Transverse colon (tissue), 4 donors: ENCODE measurements around the gene GPM6B. TPM values are rescaled to one million over a fixed set of nuclear protein-coding genes. Genes with fewer than 3 reads are reported as not detected.

Source experiments
- DNase-seq: peaks from one replicate; pipeline ENCODE4 v3.0.0-alpha.2; 2019
- H3K27ac ChIP-seq, 4 donors: fragments of 200-600 bp; sonication (generic); 2 replicates each; pipeline ENCODE4 v1.5.1; 2016 to 2018; ENCODE audit warnings: inconsistent platforms in 4 of 4
- H3K27me3 ChIP-seq: fragments of 200-600 bp; sonication (generic); 2 replicates; pipeline ENCODE4 v1.5.1; 2017; ENCODE audit warnings: inconsistent platforms
- H3K36me3 ChIP-seq, 4 donors: fragments of 200-600 bp; sonication (generic); 2 replicates each; pipeline ENCODE4 v1.5.1; 2017 to 2019; ENCODE audit warnings: inconsistent platforms in 4 of 4
- H3K4me1 ChIP-seq, 4 donors: fragments of 200-600 bp; sonication (generic); 2 replicates each; pipeline ENCODE4 v1.5.1; 2017 to 2020; ENCODE audit warnings: inconsistent platforms in 4 of 4
- H3K4me3 ChIP-seq, 4 donors: fragments of 200-600 bp; sonication (generic); 1 replicate in 1 of 4; 2 replicates in 3 of 4; pipeline versions ENCODE4 v1.5.1 to v1.6.1; 2017 to 2019; ENCODE audit warnings: inconsistent platforms in 4 of 4
- H3K9me3 ChIP-seq, 2 donors: fragments of 200-600 bp; sonication (generic); 2 replicates each; pipeline ENCODE4 v1.5.1; 2017 to 2019; ENCODE audit warnings: inconsistent platforms in 2 of 2
- EP300 ChIP-seq: sonication (generic); formaldehyde crosslinking; IDR thresholded peaks from one replicate; pipeline ENCODE4 v1.6.1; 2017; ENCODE audit warnings: antibody characterized with exemption, low read depth
- POLR2A ChIP-seq: fragments of 450-650 bp; IDR thresholded peaks from one replicate; pipeline ENCODE4 v1.6.1; 2016; ENCODE audit warnings: antibody characterized with exemption, mild to moderate bottlenecking, moderate library complexity
- POLR2AphosphoS5 ChIP-seq, 3 donors: sonication (generic); formaldehyde crosslinking; IDR thresholded peaks; one replicate each; pipeline ENCODE4 v1.6.1; 2016; ENCODE audit warnings: antibody characterized with exemption in 3 of 3
- WGBS, 2 donors: methylation state at CpG; one replicate each; pipeline ENCODE4 v1.1.5; 2018; ENCODE audit warnings: low coverage in 1 of 2; 5-methylcytosine and 5-hydroxymethylcytosine counted together
- in situ Hi-C, 4 donors: fragments of 200-750 bp; cut with MboI; loops; one replicate each; pipeline versions ENCODE4 v1.15.0 to v1.15.1; 2017; ENCODE audit warnings: low sequenced_read_pairs in 3 of 4, low pct_ligation_motif_present in 1 of 4, low pct_unique_long_range_greater_than_20kb in 1 of 4
- intact Hi-C: fragments of 100-400 bp; cut with DNase I; formaldehyde crosslinking; loops from one replicate; pipeline ENCODE4 v1.15.1; 2023; ENCODE audit warnings: low total_unique reads
- total RNA-seq, 4 donors: library from RNA; depleted of rRNA; stranded (reverse); fragments of >200 nt; gene quantifications; one replicate each; pipeline ENCODE4 v1.1.0, GENCODE V29; 2016
- TF ChIP-seq, protein P1 (sequence below), 5 experiments: fragments of 200-600 bp in 3 of 5; fragments of 450-650 bp in 2 of 5; sonication (generic) in 3 of 5; IDR thresholded peaks; 1 replicate in 2 of 5; 2 replicates in 3 of 5; pipeline ENCODE4 v1.5.1; 2016 to 2017; ENCODE audit warnings: antibody characterized with exemption in 5 of 5, inconsistent platforms in 3 of 5, mild to moderate bottlenecking in 2 of 5, moderate library complexity in 1 of 5

Gene GPM6B
- total RNA-seq, 4 donors from 2014 or later: 1.5 to 7.6 (median 5.0) TPM

DNA sequence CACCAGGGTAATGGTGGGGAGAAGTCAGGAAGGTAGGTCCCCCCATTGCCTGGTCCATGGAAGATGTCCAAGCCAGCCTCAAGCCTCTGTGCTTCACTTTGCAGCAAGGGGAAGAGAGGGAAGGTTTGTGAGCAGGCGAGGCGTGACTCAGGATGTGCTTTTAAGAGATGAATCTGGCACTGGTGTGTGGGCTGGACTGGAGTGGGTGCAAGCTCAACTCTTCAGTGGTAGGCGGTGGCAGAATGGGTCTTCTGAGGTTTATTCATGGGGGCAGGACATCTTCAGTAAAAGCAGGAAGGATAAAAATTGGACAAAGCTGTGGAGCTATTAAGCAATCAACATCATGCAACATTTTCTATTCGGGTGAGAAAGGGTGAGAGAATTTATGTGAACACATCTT is 19.4 kb downstream of the GPM6B start:
- TF ChIP-seq POLR2A (no peak), EP300 (no peak), POLR2AphosphoS5 (IDR thresholded peaks at IDR 0.05) (no peak)
- TF ChIP-seq, protein P1, sequence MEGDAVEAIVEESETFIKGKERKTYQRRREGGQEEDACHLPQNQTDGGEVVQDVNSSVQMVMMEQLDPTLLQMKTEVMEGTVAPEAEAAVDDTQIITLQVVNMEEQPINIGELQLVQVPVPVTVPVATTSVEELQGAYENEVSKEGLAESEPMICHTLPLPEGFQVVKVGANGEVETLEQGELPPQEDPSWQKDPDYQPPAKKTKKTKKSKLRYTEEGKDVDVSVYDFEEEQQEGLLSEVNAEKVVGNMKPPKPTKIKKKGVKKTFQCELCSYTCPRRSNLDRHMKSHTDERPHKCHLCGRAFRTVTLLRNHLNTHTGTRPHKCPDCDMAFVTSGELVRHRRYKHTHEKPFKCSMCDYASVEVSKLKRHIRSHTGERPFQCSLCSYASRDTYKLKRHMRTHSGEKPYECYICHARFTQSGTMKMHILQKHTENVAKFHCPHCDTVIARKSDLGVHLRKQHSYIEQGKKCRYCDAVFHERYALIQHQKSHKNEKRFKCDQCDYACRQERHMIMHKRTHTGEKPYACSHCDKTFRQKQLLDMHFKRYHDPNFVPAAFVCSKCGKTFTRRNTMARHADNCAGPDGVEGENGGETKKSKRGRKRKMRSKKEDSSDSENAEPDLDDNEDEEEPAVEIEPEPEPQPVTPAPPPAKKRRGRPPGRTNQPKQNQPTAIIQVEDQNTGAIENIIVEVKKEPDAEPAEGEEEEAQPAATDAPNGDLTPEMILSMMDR (IDR thresholded peaks at IDR 0.05): no peak
- H3K27ac ChIP-seq: no peak overlapping the region
- no peaks in the 10 kb centered on the region for H3K9me3 ChIP-seq
- no peaks in the 10 kb centered on the region for H3K27me3 ChIP-seq
- intact Hi-C loops: no loop called here
- in situ Hi-C loops: no loop called here
- WGBS, 2 donors: 80 to 91% methylated on average over 1 to 4 of the region's 4 CpGs
- H3K4me1 ChIP-seq: no peaks in the 10 kb centered on the region
- H3K36me3 ChIP-seq: no peaks in the 10 kb centered on the region
- H3K4me3 ChIP-seq: no peak overlapping the region
- no peak for DNase-seq

DNA sequence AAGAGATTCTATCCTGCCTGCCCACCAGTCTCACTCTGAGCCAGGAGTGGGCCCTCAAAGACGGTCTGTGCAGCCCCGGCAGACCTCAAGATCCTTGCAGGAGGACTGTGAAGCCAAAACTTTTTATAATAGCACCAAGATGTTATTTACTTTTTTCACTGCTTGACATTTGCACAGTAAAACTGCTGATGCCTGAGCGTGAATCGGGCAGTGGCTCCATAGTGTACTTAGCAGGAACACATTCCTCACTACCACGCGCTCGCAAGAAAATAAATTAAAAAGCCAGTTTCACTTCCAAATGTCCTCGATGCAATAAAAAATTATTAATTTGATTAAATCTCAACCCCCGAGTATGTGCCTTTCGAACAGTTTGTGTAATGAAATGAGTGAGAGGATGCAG is 22.5 kb downstream of the GPM6B start:
- no peaks in the 10 kb centered on the region for H3K9me3 ChIP-seq
- H3K4me3 ChIP-seq: no peak overlapping the region
- TF ChIP-seq EP300: no peak
- TF ChIP-seq POLR2A: no peak
- no peak for TF ChIP-seq POLR2AphosphoS5 (IDR thresholded peaks at IDR 0.05)
- TF ChIP-seq, protein P1 (IDR thresholded peaks at IDR 0.05): no peak
- H3K27me3 ChIP-seq: no peaks in the 10 kb centered on the region
- H3K4me1 ChIP-seq: no peaks in the 10 kb centered on the region
- no peaks in the 10 kb centered on the region for H3K36me3 ChIP-seq
- in situ Hi-C loops: no loop called here
- 53 to 86% methylated on average over 3 to 10 of the region's 10 CpGs for WGBS, 2 donors
- no peak for DNase-seq
- peak overlapping the region in 1 of 4 donors; percentile 4 for H3K27ac ChIP-seq
- intact Hi-C loops: no loop called here

DNA sequence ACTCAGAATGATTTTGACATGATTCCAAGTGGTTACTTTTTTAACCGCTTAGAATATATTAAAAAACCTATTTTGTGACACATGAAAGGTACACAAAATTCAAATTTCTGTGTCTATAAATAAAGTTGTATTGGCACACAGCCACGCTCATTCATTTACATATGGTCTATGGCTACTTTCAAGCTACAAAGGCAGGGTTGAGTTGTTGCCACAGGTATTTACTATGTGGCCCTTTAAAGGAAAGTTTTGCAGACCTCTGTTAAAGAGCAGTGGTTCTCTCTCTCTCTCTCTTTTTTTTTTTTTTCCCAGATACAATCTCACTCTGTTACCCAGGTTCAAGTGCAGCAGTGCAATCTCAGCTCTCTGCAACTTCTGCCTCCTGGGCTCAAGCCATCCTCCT is 23.0 kb downstream of the GPM6B start:
- in situ Hi-C loops (no loop called here), intact Hi-C loops (no loop called here)
- 60% methylated on average over 2 of the region's 2 CpGs; no CpG with 5 or more reads in 1 of the 2 donors for whole genome bisulfite sequencing, 2 donors
- TF ChIP-seq EP300: no peak
- TF ChIP-seq POLR2A: no peak
- no peak for TF ChIP-seq POLR2AphosphoS5 (IDR thresholded peaks at IDR 0.05)
- TF ChIP-seq, protein P1 (IDR thresholded peaks at IDR 0.05): no peak
- Histone ChIP-seq H3K27me3 (no peaks in the 10 kb centered on the region), H3K4me1 (no peaks in the 10 kb centered on the region), H3K9me3 (no peaks in the 10 kb centered on the region), H3K4me3 (no peak overlapping the region), H3K27ac (peak overlapping the region in 1 of 4 donors; percentile 4), H3K36me3 (no peaks in the 10 kb centered on the region)
- DNase-seq: no peak

DNA sequence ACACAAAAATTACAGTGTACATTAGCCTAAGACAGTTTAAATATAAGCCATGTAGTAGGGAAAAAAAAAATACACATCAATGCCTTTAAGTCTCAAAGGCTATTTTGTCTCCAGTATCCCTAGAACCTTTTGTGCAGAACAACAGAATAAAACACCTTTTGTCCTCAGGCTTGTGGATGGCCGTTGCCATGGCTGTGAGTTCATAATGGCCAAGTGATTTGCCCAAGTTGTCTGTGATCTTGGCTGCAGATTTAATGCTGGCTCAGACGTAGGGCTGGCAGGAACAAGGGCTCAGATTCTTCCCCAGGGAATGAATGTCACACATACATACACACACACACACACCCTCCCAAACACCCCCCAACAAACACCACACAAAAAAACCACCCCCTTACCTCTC is 25.3 kb downstream of the GPM6B start:
- 0 to 43% methylated on average over 1 to 2 of the region's 2 CpGs for WGBS, 2 donors
- in situ Hi-C loops (no loop called here), intact Hi-C loops (no loop called here)
- no peaks in the 10 kb centered on the region for H3K9me3 ChIP-seq
- H3K27ac ChIP-seq: peak overlapping the region in 1 of 4 donors; percentile 42
- no peak overlapping the region for H3K4me3 ChIP-seq
- no peaks in the 10 kb centered on the region for H3K27me3 ChIP-seq
- no peak for DNase-seq
- H3K4me1 ChIP-seq: no peaks in the 10 kb centered on the region
- TF ChIP-seq POLR2A: no peak
- TF ChIP-seq, protein P1 (IDR thresholded peaks at IDR 0.05): no peak
- no peak for TF ChIP-seq POLR2AphosphoS5 (IDR thresholded peaks at IDR 0.05)
- no peak for TF ChIP-seq EP300
- no peaks in the 10 kb centered on the region for H3K36me3 ChIP-seq
